Measurements from ENCODE around the gene OCA2. TPM values are rescaled to one million over a fixed set of nuclear protein-coding genes. Genes with fewer than 3 reads are reported as not detected.

OCA2 gene
- total RNA-seq, 1 donor from 2014 or later, result 2.8 TPM

DNA sequence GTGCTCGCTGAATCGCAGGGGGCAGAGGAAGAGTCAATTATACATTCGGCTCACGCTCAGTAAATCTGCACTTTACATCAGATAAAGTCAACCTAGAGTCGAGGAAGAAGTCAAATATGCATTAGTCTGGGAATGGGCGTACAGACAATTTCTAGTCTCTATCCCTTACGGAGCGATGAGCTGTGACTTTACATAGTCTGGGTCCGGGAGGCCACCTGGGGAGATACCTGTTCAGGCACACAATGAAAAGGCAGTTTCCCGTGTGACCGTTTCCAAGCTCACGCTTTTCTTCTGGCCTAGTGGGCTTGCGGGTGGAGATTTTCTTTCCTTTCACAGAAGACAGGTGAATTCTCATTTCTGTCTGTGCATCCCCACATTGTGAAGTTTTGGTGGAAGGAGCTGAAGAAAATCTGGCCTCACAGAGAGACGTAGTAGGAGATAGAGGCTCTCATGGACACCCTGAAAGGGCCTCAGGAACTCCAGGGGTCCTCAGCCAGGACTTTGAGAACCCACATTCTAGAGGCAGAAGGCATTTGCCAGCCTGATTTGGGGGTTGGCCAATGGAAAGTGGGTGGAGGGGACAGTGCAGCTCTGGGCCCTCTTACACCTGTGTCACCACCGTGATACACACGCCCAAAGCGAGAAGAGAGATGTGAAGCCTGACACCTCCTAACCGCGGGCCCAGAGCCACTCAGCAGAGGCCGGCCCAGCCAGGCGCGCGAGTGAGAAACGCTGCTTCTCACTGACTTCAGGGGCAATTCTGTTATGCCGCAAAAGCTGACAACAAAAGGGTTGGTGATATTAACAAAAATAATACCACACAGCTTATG is 10.7 kb upstream of the OCA2 start:
- no peak for DNase-seq (ENCODE audit: extremely low spot score, unreplicated experiment)
- Mint-ChIP-seq H3K27me3 (peaks cover 17% of the 10 kb centered on the region), H3K4me1 (ENCODE audit: unreplicated experiment) (peaks cover 3% of the 10 kb centered on the region)

GRCh38 chr15:28107904-28108275 is 8.8 kb upstream of the OCA2 start:
- H3K4me1 Mint-ChIP-seq (ENCODE audit: unreplicated experiment), result peaks cover 3% of the 10 kb centered on the region
- peaks cover 34% of the 10 kb centered on the region for H3K27me3 Mint-ChIP-seq
- DNase-seq (ENCODE audit: extremely low spot score, unreplicated experiment), result no peak
- H3K27ac Mint-ChIP-seq, result no peak overlapping the region
- TF ChIP-seq CTCF (conservative IDR thresholded peaks at IDR 0.05), result no peak
- H3K4me3 Mint-ChIP-seq, result peak overlapping the region; percentile 52
- peaks cover 20% of the 10 kb centered on the region for H3K36me3 Mint-ChIP-seq
- H3K9me3 Mint-ChIP-seq, result no peaks in the 10 kb centered on the region

More for the DNA sequence above, 10.7 kb upstream of the OCA2 start:
- Mint-ChIP-seq H3K27ac (no peak overlapping the region), H3K4me3 (no peak overlapping the region), H3K9me3 (no peaks in the 10 kb centered on the region), H3K36me3 (peaks cover 25% of the 10 kb centered on the region)
- TF ChIP-seq CTCF (conservative IDR thresholded peaks at IDR 0.05), result no peak

GRCh38 chr15:28107111-28107903 is 8.2 kb upstream of the OCA2 start:
- peak overlapping the region; percentile 88 for H3K4me3 Mint-ChIP-seq
- peaks cover 3% of the 10 kb centered on the region for H3K4me1 Mint-ChIP-seq (ENCODE audit: unreplicated experiment)
- no peak for TF ChIP-seq CTCF (conservative IDR thresholded peaks at IDR 0.05)
- peak; percentile 69 for DNase-seq (ENCODE audit: extremely low spot score, unreplicated experiment)
- no peak overlapping the region for H3K27ac Mint-ChIP-seq
- H3K27me3 Mint-ChIP-seq, result peaks cover 38% of the 10 kb centered on the region
- H3K36me3 Mint-ChIP-seq, result peaks cover 19% of the 10 kb centered on the region
- no peaks in the 10 kb centered on the region for H3K9me3 Mint-ChIP-seq

GRCh38 chr15:28106294-28107110 is 7.4 kb upstream of the OCA2 start:
- H3K36me3 Mint-ChIP-seq, result peaks cover 11% of the 10 kb centered on the region
- no peaks in the 10 kb centered on the region for H3K9me3 Mint-ChIP-seq
- no peak overlapping the region for H3K27ac Mint-ChIP-seq
- H3K27me3 Mint-ChIP-seq, result peaks cover 46% of the 10 kb centered on the region
- TF ChIP-seq CTCF (conservative IDR thresholded peaks at IDR 0.05), result no peak
- H3K4me1 Mint-ChIP-seq (ENCODE audit: unreplicated experiment), result peaks cover 3% of the 10 kb centered on the region
- peak; percentile 70 for DNase-seq (ENCODE audit: extremely low spot score, unreplicated experiment)
- peak overlapping the region; percentile 80 for H3K4me3 Mint-ChIP-seq

- no peaks in the 10 kb centered on the region for H3K9me3 Mint-ChIP-seq
- no peak for TF ChIP-seq CTCF (conservative IDR thresholded peaks at IDR 0.05)
- peaks cover 3% of the 10 kb centered on the region for H3K4me1 Mint-ChIP-seq (ENCODE audit: unreplicated experiment)
- peaks cover 8% of the 10 kb centered on the region for H3K36me3 Mint-ChIP-seq
- peaks cover 49% of the 10 kb centered on the region for H3K27me3 Mint-ChIP-seq
- H3K27ac Mint-ChIP-seq, result no peak overlapping the region
- H3K4me3 Mint-ChIP-seq, result peak overlapping the region; percentile 80
- DNase-seq (ENCODE audit: extremely low spot score, unreplicated experiment), result no peak
Measured at GRCh38 chr15:28105793-28106192, 6.7 kb upstream of the OCA2 start.

Measured in type B pancreatic cell (in vitro differentiated cells).